Ishikawa (cell line): ENCODE data around the gene SRSF3.

Experiments
- CEBPB ChIP-seq: IDR thresholded peaks from 2 replicates; pipeline ENCODE4 v1.6.1; 2012
- CREB1 ChIP-seq: IDR thresholded peaks from 2 replicates; pipeline ENCODE4 v1.6.1; 2012; ENCODE audit warnings: low read depth
- EGR1 ChIP-seq: IDR thresholded peaks from 2 replicates; pipeline ENCODE4 v1.6.1; 2012
- EP300 ChIP-seq: IDR thresholded peaks from 2 replicates; pipeline ENCODE4 v1.6.1; 2012; ENCODE audit warnings: borderline replicate concordance
- FOXM1 ChIP-seq: IDR thresholded peaks from 2 replicates; pipeline ENCODE4 v1.6.1; 2012; ENCODE audit warnings: low read depth, borderline replicate concordance
- NFIC ChIP-seq: IDR thresholded peaks from 2 replicates; pipeline ENCODE4 v1.6.1; 2012
- RAD21 ChIP-seq: IDR thresholded peaks from 2 replicates; pipeline ENCODE4 v1.6.1; 2012; ENCODE audit warnings: low read depth
- TAF1 ChIP-seq: IDR thresholded peaks from 2 replicates; pipeline ENCODE4 v1.6.1; 2012; ENCODE audit warnings: low read depth, mild to moderate bottlenecking
- TCF12 ChIP-seq: IDR thresholded peaks from 2 replicates; pipeline ENCODE4 v1.6.1; 2012; ENCODE audit warnings: low read depth
- TEAD4 ChIP-seq: IDR thresholded peaks from 2 replicates; pipeline ENCODE4 v1.6.1; 2012
- USF1 ChIP-seq: IDR thresholded peaks from 2 replicates; pipeline ENCODE4 v1.6.1; 2012
- YY1 ChIP-seq: IDR thresholded peaks from 2 replicates; pipeline ENCODE4 v1.6.1; 2012; ENCODE audit warnings: low read depth
- ZBTB7A ChIP-seq: IDR thresholded peaks from 2 replicates; pipeline ENCODE4 v1.6.1; 2012; ENCODE audit warnings: low read depth
- TF ChIP-seq, protein P1 (sequence below): IDR thresholded peaks from 2 replicates; pipeline ENCODE4 v1.6.1; 2012
- TF ChIP-seq, protein P2 (sequence below): IDR thresholded peaks from 2 replicates; pipeline ENCODE4 v1.6.1; 2012; ENCODE audit warnings: low read depth, mild to moderate bottlenecking

Gene SRSF3

DNA sequence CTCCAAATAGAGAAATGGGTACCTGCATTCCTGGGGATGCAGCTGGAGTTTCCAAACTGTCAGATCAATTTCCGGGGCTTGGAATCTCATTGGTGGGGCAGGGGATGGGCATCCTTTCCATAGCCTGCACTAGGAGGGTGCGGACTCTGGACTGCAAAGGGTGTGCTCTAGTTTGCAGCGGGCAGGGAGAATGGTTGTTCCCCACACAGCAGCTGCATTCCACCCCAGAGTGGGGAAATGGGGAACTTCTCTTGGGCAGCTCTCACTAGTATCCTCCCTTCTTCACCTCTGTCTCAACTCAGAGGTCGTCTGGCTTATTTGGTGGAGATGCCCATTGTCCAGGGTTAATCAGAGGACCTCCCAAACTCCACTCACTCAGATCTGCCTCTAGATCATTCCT is 49.8 kb downstream of the SRSF3 start:
- TF ChIP-seq CREB1, result no peak
- TF ChIP-seq EGR1, result no peak
- no peak for TF ChIP-seq USF1
- no peak for TF ChIP-seq CEBPB
- TF ChIP-seq, protein P1, sequence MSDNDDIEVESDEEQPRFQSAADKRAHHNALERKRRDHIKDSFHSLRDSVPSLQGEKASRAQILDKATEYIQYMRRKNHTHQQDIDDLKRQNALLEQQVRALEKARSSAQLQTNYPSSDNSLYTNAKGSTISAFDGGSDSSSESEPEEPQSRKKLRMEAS, result no peak
- TF ChIP-seq ZBTB7A, result no peak
- TF ChIP-seq RAD21, result no peak

DNA sequence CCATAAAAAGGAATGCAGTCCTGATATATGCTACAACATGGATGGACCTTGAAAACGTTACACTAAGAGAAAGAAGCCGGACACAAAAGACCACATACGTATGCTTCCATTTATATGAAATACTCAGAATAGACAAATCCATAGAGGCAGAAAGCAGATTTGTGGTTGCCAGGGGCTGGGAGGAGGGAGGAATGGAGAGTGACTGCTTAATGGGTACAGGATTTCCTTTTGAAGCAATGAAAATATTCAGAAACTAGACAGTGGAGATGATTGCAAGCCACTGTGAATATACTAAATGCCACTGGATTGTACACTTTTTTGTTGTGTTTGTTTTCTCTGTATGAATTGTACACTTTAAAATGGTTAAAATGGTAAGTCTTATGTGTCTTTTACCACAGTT is 54.9 kb downstream of the SRSF3 start:
- no peak for TF ChIP-seq USF1
- no peak for TF ChIP-seq NFIC
- TF ChIP-seq TEAD4, result no peak
- TF ChIP-seq, protein P2, sequence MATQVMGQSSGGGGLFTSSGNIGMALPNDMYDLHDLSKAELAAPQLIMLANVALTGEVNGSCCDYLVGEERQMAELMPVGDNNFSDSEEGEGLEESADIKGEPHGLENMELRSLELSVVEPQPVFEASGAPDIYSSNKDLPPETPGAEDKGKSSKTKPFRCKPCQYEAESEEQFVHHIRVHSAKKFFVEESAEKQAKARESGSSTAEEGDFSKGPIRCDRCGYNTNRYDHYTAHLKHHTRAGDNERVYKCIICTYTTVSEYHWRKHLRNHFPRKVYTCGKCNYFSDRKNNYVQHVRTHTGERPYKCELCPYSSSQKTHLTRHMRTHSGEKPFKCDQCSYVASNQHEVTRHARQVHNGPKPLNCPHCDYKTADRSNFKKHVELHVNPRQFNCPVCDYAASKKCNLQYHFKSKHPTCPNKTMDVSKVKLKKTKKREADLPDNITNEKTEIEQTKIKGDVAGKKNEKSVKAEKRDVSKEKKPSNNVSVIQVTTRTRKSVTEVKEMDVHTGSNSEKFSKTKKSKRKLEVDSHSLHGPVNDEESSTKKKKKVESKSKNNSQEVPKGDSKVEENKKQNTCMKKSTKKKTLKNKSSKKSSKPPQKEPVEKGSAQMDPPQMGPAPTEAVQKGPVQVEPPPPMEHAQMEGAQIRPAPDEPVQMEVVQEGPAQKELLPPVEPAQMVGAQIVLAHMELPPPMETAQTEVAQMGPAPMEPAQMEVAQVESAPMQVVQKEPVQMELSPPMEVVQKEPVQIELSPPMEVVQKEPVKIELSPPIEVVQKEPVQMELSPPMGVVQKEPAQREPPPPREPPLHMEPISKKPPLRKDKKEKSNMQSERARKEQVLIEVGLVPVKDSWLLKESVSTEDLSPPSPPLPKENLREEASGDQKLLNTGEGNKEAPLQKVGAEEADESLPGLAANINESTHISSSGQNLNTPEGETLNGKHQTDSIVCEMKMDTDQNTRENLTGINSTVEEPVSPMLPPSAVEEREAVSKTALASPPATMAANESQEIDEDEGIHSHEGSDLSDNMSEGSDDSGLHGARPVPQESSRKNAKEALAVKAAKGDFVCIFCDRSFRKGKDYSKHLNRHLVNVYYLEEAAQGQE, result no peak
- TF ChIP-seq TCF12, result no peak
- no peak for TF ChIP-seq TAF1
- TF ChIP-seq EGR1, result no peak
- TF ChIP-seq YY1, result no peak

DNA sequence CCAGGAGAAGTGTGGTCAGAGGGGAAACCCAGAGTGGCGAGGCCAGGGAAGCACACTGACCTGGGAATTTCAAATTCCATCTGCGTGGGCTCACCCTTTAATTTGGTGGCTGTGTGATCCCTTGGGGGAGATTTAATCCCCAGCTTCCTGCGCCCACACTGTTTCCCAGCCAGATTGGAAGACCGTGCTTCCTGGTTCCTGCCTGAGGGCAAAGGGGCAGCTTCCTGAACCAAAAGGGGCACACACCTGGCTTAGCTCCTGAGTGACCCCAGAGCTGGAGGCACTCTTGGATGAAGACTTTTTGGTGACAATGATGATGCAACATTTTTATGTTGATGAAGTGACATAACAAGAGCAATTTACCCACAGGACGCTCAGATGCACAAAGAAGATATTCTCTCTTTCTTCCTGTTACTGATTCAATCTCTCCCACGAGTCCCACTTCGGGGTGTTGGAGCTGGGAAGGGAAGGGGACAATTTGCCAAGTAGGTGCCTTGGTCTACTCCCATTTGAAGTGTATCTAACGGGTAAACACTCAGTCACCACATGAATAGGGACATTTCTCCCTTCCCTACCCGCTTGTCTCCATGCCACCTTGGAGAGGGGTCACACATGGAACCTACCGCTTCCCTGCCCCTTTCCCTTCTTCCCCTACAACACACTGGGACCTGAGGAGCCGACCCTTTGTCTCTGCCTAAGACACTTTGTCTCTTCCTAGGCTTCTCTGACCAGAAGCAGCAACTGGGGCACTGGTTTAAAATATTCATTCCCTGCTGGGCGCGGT is 55.7 kb downstream of the SRSF3 start:
- TF ChIP-seq EP300, result no peak
- no peak for TF ChIP-seq ZBTB7A
- no peak for TF ChIP-seq TCF12
- TF ChIP-seq TEAD4, result no peak
- no peak for TF ChIP-seq YY1
- no peak for TF ChIP-seq FOXM1
- TF ChIP-seq, protein P1, result no peak
- TF ChIP-seq USF1, result no peak
- TF ChIP-seq EGR1, result no peak
- TF ChIP-seq TAF1, result no peak
- no peak for TF ChIP-seq RAD21
- TF ChIP-seq, protein P2, result no peak
- TF ChIP-seq CREB1, result no peak
- TF ChIP-seq CEBPB, result no peak
- no peak for TF ChIP-seq NFIC

- TF ChIP-seq USF1 (no peak), TAF1 (no peak), EP300 (no peak), CREB1 (no peak), FOXM1 (no peak), ZBTB7A (no peak), CEBPB (no peak), TCF12 (no peak), RAD21 (no peak), TEAD4 (no peak), NFIC (no peak), YY1 (no peak), EGR1 (no peak)
- TF ChIP-seq, protein P2, result no peak
- TF ChIP-seq, protein P1, result no peak
These were observed 56.8 kb downstream of the SRSF3 start for GRCh38 chr6:36650848-36651478.
